HEK293T (cell line): Measurements from ENCODE around the gene OR5D14.

ENCODE experiments used
- BHLHE40 ChIP-seq: fragments of 450-650 bp; IDR thresholded peaks from 2 replicates; pipeline ENCODE4 v1.6.1; 2016; ENCODE audit warnings: mild to moderate bottlenecking, moderate library complexity, borderline replicate concordance
- ELF4 ChIP-seq: fragments of 450-650 bp; IDR thresholded peaks from 2 replicates; pipeline ENCODE4 v1.6.1; 2017; ENCODE audit warnings: antibody characterized with exemption
- FOXA1 ChIP-seq: fragments of 450-650 bp; IDR thresholded peaks from 2 replicates; pipeline ENCODE4 v1.6.1; 2016; ENCODE audit warnings: mild to moderate bottlenecking
- FOXK2 ChIP-seq: fragments of 450-650 bp; IDR thresholded peaks from 2 replicates; pipeline ENCODE4 v1.6.1; 2016; ENCODE audit warnings: mild to moderate bottlenecking
- HDGF ChIP-seq: fragments of 450-650 bp; IDR thresholded peaks from 2 replicates; pipeline ENCODE4 v1.6.1; 2017; ENCODE audit warnings: antibody characterized with exemption, borderline replicate concordance
- NFRKB ChIP-seq: fragments of 450-650 bp; IDR thresholded peaks from 2 replicates; pipeline ENCODE4 v1.6.1; 2016; ENCODE audit warnings: mild to moderate bottlenecking, moderate library complexity
- SP1 ChIP-seq: fragments of 450-650 bp; IDR thresholded peaks from 2 replicates; pipeline ENCODE4 v1.6.1; 2017
- SUZ12 ChIP-seq: fragments of 450-650 bp; IDR thresholded peaks from 2 replicates; pipeline ENCODE4 v1.6.1; 2016; ENCODE audit warnings: mild to moderate bottlenecking
- ZNF384 ChIP-seq: fragments of 450-650 bp; IDR thresholded peaks from 2 replicates; pipeline ENCODE4 v1.6.1; 2016

GRCh38 chr11:55806248-55806647, 10.9 kb downstream of the OR5D14 start:
- TF ChIP-seq HDGF = no peak
- no peak for TF ChIP-seq BHLHE40
- no peak for TF ChIP-seq FOXA1
- TF ChIP-seq ZNF384 = no peak
- TF ChIP-seq SP1 = no peak
- TF ChIP-seq FOXK2 = no peak
- no peak for TF ChIP-seq ELF4
- TF ChIP-seq SUZ12 = no peak
- TF ChIP-seq NFRKB = no peak
